ENCODE data around the gene EIF4G3.

GRCh38 chr1:20998826-20999225, 177.9 kb downstream of the EIF4G3 start:
- no peak for TF ChIP-seq CTCF (IDR thresholded peaks at IDR 0.05)
- no peak for TF ChIP-seq POLR2A (IDR thresholded peaks at IDR 0.05)

Measured in lower leg skin (tissue), 3 donors.